ENCODE results near the gene TMEM109.

DNA sequence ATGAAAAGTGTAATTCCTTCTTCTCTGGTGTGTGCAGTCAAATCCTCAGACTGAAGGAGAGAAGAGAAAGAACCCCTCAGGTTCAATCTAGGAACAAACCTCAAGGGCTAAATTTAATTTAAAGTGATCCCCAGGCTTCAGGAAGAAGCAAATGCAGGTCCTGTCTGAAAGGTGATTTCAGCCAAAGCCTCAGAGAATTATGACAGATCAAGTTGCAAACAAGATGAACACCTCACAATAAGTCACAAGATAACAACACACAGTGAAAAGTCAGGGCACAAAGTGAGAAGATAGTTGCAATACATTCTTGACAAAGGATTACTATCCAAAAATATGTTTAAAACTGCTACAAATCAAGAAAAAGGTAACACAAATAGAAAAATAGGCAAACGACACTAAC is 34.9 kb upstream of the TMEM109 start:
- TF ChIP-seq POLR2A (IDR thresholded peaks at IDR 0.05) = no peak
- TF ChIP-seq, protein P1, sequence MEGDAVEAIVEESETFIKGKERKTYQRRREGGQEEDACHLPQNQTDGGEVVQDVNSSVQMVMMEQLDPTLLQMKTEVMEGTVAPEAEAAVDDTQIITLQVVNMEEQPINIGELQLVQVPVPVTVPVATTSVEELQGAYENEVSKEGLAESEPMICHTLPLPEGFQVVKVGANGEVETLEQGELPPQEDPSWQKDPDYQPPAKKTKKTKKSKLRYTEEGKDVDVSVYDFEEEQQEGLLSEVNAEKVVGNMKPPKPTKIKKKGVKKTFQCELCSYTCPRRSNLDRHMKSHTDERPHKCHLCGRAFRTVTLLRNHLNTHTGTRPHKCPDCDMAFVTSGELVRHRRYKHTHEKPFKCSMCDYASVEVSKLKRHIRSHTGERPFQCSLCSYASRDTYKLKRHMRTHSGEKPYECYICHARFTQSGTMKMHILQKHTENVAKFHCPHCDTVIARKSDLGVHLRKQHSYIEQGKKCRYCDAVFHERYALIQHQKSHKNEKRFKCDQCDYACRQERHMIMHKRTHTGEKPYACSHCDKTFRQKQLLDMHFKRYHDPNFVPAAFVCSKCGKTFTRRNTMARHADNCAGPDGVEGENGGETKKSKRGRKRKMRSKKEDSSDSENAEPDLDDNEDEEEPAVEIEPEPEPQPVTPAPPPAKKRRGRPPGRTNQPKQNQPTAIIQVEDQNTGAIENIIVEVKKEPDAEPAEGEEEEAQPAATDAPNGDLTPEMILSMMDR (IDR thresholded peaks at IDR 0.05) = no peak
